GM12878 (cell line): ENCODE measurements around the gene TFB1M. TPM values are rescaled to one million over a fixed set of nuclear protein-coding genes. Genes with fewer than 3 reads are reported as not detected.
"Not testable (repeated sequence)": the region's sequence is repeated elsewhere in the genome, so short reads cannot be mapped to it uniquely, and the experiment has no call there.

Experiments used
- ATAC-seq: fragments of 200-7000 bp; cut with Tn5 transposase; 3 replicates; pipeline ENCODE4 v1.9.1; 2020; ENCODE audit warnings: mild to moderate bottlenecking, moderate library complexity
- BruUV-seq: library from RNA; stranded (reverse); fragments of 400-500 nt; replicated peaks from 2 replicates; lab custom pipeline; 2021; lab: Mats Ljungman, UMichigan
- CTCF ChIA-PET: fragments of 300-600 bp; sonication (Branson Sonifier 250); formaldehyde crosslinking; extraction: SDS; loops from one replicate; lab custom pipeline; 2021; ENCODE audit warnings: inconsistent platforms; lab: Yijun Ruan, JAX
- POLR2A ChIA-PET: fragments of 350-600 bp; formaldehyde crosslinking; extraction: SDS; loops from one replicate; lab custom pipeline; 2021; ENCODE audit warnings: inconsistent platforms; lab: Charles Lee
- RAD21 ChIA-PET: fragments of 300-600 bp; sonication (Branson Sonifier 250); formaldehyde crosslinking; loops from one replicate; lab custom pipeline; 2023; ENCODE audit warnings: antibody characterized with exemption; ENCODE audit not compliant: unreplicated experiment; lab: Charles Lee
- SMC1A ChIA-PET: fragments of 300-600 bp; sonication (Branson Sonifier 250); formaldehyde crosslinking; loops from one replicate; lab custom pipeline; 2023; ENCODE audit not compliant: unreplicated experiment, uncharacterized antibody; lab: Charles Lee
- DNase-seq: peaks from one replicate; pipeline ENCODE4 v3.0.0-alpha.2; 2011; ENCODE audit warnings: low read depth, low spot score
- FAIRE-seq: peaks from 3 replicates; lab custom pipeline; 2011; peaks lifted over from hg19 to GRCh38; lab: Jason Lieb, UNC
- H2AFZ ChIP-seq: 2 replicates; pipeline ENCODE4 v1.6.0; 2011; ENCODE audit warnings: low read depth, low read length, control low read depth; ENCODE audit not compliant: control insufficient read depth
- H3K27ac ChIP-seq: 2 replicates; pipeline ENCODE4 v1.5.1; 2011; ENCODE audit warnings: control low read depth; ENCODE audit not compliant: control insufficient read depth, insufficient read depth
- H3K27me3 ChIP-seq, 2 experiments: replicated peaks in 1 of 2; 2 replicates each; pipeline versions ENCODE4 v1.6.0 to v1.6.1; 2011; ENCODE audit warnings: low read length in 1 of 2; ENCODE audit not compliant: control insufficient read depth in 2 of 2, insufficient read depth in 2 of 2
- H3K36me3 ChIP-seq, 2 experiments: 2 replicates each; pipeline ENCODE4 v1.5.1; 2011; ENCODE audit warnings: low read length in 1 of 2; ENCODE audit not compliant: control insufficient read depth in 2 of 2, insufficient read depth in 2 of 2
- H3K4me1 ChIP-seq: 2 replicates; pipeline ENCODE4 v1.6.1; 2011; ENCODE audit warnings: mild to moderate bottlenecking, low read length, moderate library complexity, mixed read lengths; ENCODE audit not compliant: control insufficient read depth, insufficient read depth
- H3K4me2 ChIP-seq: 2 replicates; pipeline ENCODE4 v1.6.0; 2011; ENCODE audit warnings: control low read depth; ENCODE audit not compliant: control insufficient read depth, insufficient read depth
- H3K4me3 ChIP-seq: fragments of 200-600 bp; sonication (generic); 2 replicates; pipeline ENCODE4 v1.5.1; 2016
- H3K79me2 ChIP-seq: 2 replicates; pipeline ENCODE4 v1.6.0; 2011; ENCODE audit warnings: low read length; ENCODE audit not compliant: control insufficient read depth, insufficient read depth
- H3K9ac ChIP-seq: 2 replicates; pipeline ENCODE4 v1.8.0; 2011; ENCODE audit warnings: low read length, control low read depth, mixed read lengths; ENCODE audit not compliant: control insufficient read depth, insufficient read depth
- H3K9me3 ChIP-seq: replicated peaks from 3 replicates; pipeline ENCODE4 v1.5.1; 2011; ENCODE audit warnings: mild to moderate bottlenecking, low read length; ENCODE audit not compliant: control insufficient read depth, insufficient read depth
- H4K20me1 ChIP-seq: 2 replicates; pipeline ENCODE4 v1.6.0; 2011; ENCODE audit not compliant: control insufficient read depth, insufficient read depth
- CBX5 ChIP-seq: sonication (generic); IDR thresholded peaks from 2 replicates; pipeline ENCODE4 v1.6.1; 2016; ENCODE audit warnings: low read depth, moderate library complexity, mild to moderate bottlenecking, inconsistent platforms
- EP300 ChIP-seq, 2 experiments: fragments of 150-350 bp in 1 of 2; IDR thresholded peaks; 2 replicates each; pipeline ENCODE4 v1.6.1; 2011 to 2012; ENCODE audit warnings: low read depth in 2 of 2, low read length in 2 of 2, borderline replicate concordance in 1 of 2, improper control_type of control experiment in 1 of 2, inconsistent platforms in 1 of 2; ENCODE audit not compliant: control insufficient read depth in 1 of 2
- FOS ChIP-seq: IDR thresholded peaks from 3 replicates; pipeline ENCODE4 v1.6.1; 2011; ENCODE audit warnings: borderline replicate concordance; ENCODE audit not compliant: insufficient read length; ENCODE audit errors: extremely low read depth
- TCF7 ChIP-seq: IDR thresholded peaks from 2 replicates; pipeline ENCODE4 v1.6.1; 2014; ENCODE audit warnings: antibody characterized with exemption, borderline replicate concordance
- WGBS: methylation state at CpG from one replicate; pipeline ENCODE4 v1.1.6; 2016; ENCODE audit warnings: low lambda C conversion rate; ENCODE audit not compliant: insufficient replicate concordance, insufficient coverage; ENCODE audit errors: missing lambda C conversion rate; 5-methylcytosine and 5-hydroxymethylcytosine counted together
- in situ Hi-C: fragments of 300-500 bp; cut with MboI; formaldehyde crosslinking; loops from 9 replicates; pipeline ENCODE4 v1.14.3; 2018; ENCODE audit warnings: mixed read lengths
- intact Hi-C: fragments of 100-400 bp; cut with micrococcal nuclease; formaldehyde crosslinking; loops from one replicate; pipeline ENCODE4 v1.14.2; 2022; ENCODE audit not compliant: unreplicated experiment
- polyA plus RNA-seq, 11 experiments: library from polyadenylated mRNA; depleted of rRNA in 4 of 11; unstranded in 6 of 11; stranded (reverse) in 5 of 11; fragments of >200 nt; fragmentation: Nextera tagmentation in 4 of 11; fragmentation: Illumina TruSeq in 1 of 11; extraction: Ambion mirVana in 4 of 11; extraction: Trizol in 1 of 11; gene quantifications; 1 replicate in 1 of 11; 2 replicates in 10 of 11; pipeline versions ENCODE4 v1.2.1 to v1.2.3, GENCODE V29; 2011 to 2016; ENCODE audit warnings: inconsistent platforms in 2 of 11, missing spikeins in 2 of 11, low read depth in 1 of 11
- total RNA-seq, 4 experiments: library from RNA; depleted of rRNA in 3 of 4; stranded (reverse); fragments of >200 nt in 3 of 4; fragmentation: Illumina TruSeq in 1 of 4; extraction: Trizol in 1 of 4; gene quantifications; 2 replicates each; pipeline versions ENCODE4 v1.2.1 to v1.2.3, GENCODE V29; 2013 to 2021
- TF ChIP-seq, protein P1 (sequence below), 3 experiments: IDR thresholded peaks in 2 of 3; conservative IDR thresholded peaks in 1 of 3; 2 replicates each; pipeline ENCODE4 v1.5.1; 2011; ENCODE audit warnings: low read depth in 3 of 3, low read length in 3 of 3, mild to moderate bottlenecking in 3 of 3, control low read depth in 2 of 3, moderate library complexity in 2 of 3, inconsistent platforms in 1 of 3, mixed read lengths in 1 of 3; ENCODE audit not compliant: control insufficient read depth in 2 of 3, insufficient read depth in 1 of 3; ENCODE audit errors: extremely low read depth in 1 of 3
- TF ChIP-seq, protein P2 (sequence below): IDR thresholded peaks from 2 replicates; pipeline ENCODE4 v1.6.1; 2012; ENCODE audit warnings: low read depth, low read length, improper control_type of control experiment

Gene TFB1M
- total and polyA plus RNA-seq, 10 of the 15 experiments (the other 5 are each of a cell fraction or from before 2014, with no cell fraction given), result 29.9 to 117 (median 41.3) TPM

DNA sequence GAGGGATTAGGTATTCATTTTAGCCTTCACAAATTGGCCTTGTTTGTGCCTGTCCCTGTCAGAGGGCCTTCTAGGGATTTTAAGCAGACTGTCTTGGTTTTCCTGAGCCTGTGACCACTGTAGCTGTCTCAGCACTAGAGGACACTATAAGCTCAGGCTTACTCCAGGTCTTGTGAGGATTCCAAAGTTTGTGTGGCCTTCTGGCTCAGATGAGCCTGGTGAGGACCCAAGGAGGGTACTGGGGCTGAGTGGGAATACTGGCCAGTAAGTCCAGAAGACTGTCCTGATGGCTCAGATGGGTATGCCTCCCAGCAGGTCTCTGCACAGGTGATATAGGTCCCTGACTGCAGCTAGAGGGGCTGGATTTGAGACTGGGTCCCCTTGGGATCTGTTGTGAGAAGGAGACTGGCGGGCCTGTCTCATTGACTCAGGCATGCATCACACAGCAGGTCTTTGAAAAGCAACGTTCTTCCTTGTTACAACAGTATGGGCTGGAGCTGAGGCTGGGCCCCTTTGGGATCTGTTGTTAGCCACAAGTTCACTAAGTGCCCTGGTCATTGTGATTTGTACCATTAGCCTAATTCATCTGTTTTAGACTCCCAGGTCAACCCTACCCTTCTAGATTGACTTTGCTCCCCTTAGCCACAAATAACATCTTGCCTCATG lies 26.3 kb upstream of the TFB1M start (continued):
- TF ChIP-seq, protein P1, sequence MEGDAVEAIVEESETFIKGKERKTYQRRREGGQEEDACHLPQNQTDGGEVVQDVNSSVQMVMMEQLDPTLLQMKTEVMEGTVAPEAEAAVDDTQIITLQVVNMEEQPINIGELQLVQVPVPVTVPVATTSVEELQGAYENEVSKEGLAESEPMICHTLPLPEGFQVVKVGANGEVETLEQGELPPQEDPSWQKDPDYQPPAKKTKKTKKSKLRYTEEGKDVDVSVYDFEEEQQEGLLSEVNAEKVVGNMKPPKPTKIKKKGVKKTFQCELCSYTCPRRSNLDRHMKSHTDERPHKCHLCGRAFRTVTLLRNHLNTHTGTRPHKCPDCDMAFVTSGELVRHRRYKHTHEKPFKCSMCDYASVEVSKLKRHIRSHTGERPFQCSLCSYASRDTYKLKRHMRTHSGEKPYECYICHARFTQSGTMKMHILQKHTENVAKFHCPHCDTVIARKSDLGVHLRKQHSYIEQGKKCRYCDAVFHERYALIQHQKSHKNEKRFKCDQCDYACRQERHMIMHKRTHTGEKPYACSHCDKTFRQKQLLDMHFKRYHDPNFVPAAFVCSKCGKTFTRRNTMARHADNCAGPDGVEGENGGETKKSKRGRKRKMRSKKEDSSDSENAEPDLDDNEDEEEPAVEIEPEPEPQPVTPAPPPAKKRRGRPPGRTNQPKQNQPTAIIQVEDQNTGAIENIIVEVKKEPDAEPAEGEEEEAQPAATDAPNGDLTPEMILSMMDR (IDR thresholded peaks at IDR 0.05 in 2 of 3, conservative IDR thresholded peaks at IDR 0.05 in 1 of 3; ENCODE audit: control insufficient read depth in 2 of 3, extremely low read depth in 1 of 3, insufficient read depth in 1 of 3, low read depth in 3 of 3, low read length in 3 of 3), result peak in 2 of 3 experiments; percentile 14 to 26; a peak in 2 of 6 replicates
- TF ChIP-seq, protein P2, sequence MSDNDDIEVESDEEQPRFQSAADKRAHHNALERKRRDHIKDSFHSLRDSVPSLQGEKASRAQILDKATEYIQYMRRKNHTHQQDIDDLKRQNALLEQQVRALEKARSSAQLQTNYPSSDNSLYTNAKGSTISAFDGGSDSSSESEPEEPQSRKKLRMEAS, result no peak
- no peak for TF ChIP-seq EP300 (IDR thresholded peaks at IDR 0.05; ENCODE audit: borderline replicate concordance in 1 of 2, control insufficient read depth in 1 of 2, low read depth in 2 of 2, low read length in 2 of 2)
- no peak for TF ChIP-seq FOS
- no peak for TF ChIP-seq TCF7

DNA sequence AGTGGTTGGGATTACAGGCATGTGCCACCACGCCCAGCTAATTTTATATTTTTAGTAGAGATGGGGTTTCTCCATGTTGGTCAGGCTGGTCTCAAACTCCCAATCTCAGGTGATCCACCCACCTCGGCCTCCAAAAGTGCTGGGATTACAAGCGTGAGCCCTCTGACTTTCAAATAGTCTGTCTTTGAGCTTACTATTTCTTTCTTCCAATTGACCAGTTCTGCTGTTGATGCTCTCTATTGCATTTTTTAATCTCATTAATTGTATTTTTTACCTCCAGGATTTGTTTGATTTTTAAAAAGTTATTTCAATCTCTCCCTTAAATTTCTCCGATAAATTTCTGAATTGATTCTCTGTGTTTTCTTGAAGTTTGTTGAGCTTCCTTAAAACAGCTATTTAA lies 25.6 kb upstream of the TFB1M start:
- H2AFZ ChIP-seq, ATAC-seq, H3K36me3 ChIP-seq, H3K4me3 ChIP-seq, H3K4me2 ChIP-seq, H3K27me3 ChIP-seq, intact Hi-C loops, H3K27ac ChIP-seq, BruUV-seq, FAIRE-seq, H3K9ac ChIP-seq, H4K20me1 ChIP-seq, DNase-seq, in situ Hi-C loops, H3K79me2 ChIP-seq: not testable (repeated sequence)
- peaks cover 19% of the 10 kb centered on the region for H3K9me3 ChIP-seq
- ChIA-PET CTCF (interaction anchor here (0.7 to 2.2 kb wide), 7 partner anchors 8 to 192 kb away, joined by 3 to 11 read pairs (median 3); no protein-coding TSS in a partner anchor), SMC1A (interaction anchor here (0.8 to 4.7 kb wide), 10 partner anchors 10 to 192 kb away, joined by 3 to 32 read pairs (median 5); partner anchors contain the start of gene TFB1M), RAD21 (interaction anchor here (1.2 to 1.7 kb wide), 2 partner anchors 13 to 18 kb away, joined by 3 read pairs; no protein-coding TSS in a partner anchor), POLR2A (interaction anchor here (1.0 to 1.3 kb wide), 2 partner anchors 25 to 28 kb away, joined by 3 to 4 read pairs; no protein-coding TSS in a partner anchor)
- 94% methylated on average over 4 of the region's 4 CpGs for WGBS
- TF ChIP-seq CBX5, result 0 out of 2 replicates have a peak, but pooled peaks have one; percentile 66
- H3K4me1 ChIP-seq, result peaks cover 17% of the 10 kb centered on the region

DNA sequence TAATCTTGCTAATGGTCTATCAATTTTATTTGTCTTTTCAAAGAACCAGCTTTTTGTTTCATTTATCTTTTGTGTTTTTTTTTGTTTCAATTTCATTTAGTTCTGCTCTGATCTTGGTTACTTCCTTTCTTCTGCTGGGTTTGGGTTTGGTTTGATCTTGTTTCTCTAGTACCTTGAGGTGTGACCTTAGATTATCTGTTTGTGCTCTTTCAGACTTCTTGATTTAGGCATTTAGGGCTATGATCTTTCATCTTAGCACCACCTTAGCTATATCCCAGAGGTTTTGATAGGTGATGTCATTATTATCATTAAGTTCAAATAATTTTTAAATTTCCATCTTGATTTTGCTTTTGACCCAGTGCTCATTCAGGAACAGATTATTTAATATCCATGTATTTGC lies 24.0 kb upstream of the TFB1M start:
- ATAC-seq, H3K9ac ChIP-seq, BruUV-seq, FAIRE-seq, H3K79me2 ChIP-seq, DNase-seq, H4K20me1 ChIP-seq, H3K27ac ChIP-seq, H2AFZ ChIP-seq, intact Hi-C loops, in situ Hi-C loops, RAD21 ChIA-PET, H3K4me3 ChIP-seq, H3K36me3 ChIP-seq, H3K4me2 ChIP-seq, H3K27me3 ChIP-seq: not testable (repeated sequence)
- ChIA-PET SMC1A (interaction anchor here (0.7 to 4.7 kb wide), 6 partner anchors 11 to 190 kb away, joined by 3 to 32 read pairs (median 4); partner anchors contain the start of gene TFB1M), CTCF (interaction anchor here (0.8 to 2.0 kb wide), 3 partner anchors 8 to 191 kb away, joined by 3 to 6 read pairs (median 3); no protein-coding TSS in a partner anchor), POLR2A (interaction anchor here (0.6 kb wide), 1 partner anchor 8 kb away, joined by 7 read pairs; no protein-coding TSS in a partner anchor)
- Histone ChIP-seq H3K9me3 (peaks cover 19% of the 10 kb centered on the region), H3K4me1 (peaks cover 25% of the 10 kb centered on the region)
